ENCODE data around the gene USP6NL.

USP6NL gene

DNA sequence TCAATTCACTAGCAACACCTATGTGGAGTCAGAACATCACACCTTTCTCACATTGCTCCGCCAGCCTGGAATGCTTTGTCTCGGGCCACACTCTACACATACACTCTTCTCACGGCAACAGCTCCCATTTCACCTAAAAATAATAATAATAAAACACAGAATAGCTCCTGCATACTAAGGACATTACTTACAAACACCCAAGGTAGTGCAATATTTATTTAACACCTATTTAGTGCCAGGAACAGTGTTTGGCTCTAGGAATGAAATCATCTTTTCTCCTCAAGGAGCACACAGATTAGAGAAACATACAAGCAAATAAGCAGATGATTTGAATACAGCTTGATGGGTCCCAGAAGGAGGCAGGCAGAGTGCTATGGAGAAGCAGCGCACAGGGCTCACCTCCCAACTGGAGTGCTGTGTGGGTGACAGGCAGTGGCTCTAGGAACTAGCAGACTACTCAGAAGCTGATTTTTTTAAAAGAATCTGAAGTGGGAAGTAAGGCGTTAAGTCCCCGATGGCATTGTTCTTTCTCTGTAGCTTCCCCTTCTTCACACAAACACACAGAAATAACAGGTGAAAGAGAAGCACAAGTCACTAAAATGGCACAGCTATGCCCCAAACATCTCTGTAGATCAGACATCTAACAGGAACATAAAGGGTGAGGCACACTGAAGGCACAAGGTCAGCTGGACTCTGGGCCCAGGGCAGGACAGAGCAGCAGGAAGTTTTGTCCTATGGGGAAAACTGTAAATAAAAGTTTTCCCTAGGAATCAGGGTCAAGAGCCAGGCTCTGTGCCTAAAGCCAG, 16.7 kb downstream of the USP6NL start:
- no peak for DNase-seq

DNA sequence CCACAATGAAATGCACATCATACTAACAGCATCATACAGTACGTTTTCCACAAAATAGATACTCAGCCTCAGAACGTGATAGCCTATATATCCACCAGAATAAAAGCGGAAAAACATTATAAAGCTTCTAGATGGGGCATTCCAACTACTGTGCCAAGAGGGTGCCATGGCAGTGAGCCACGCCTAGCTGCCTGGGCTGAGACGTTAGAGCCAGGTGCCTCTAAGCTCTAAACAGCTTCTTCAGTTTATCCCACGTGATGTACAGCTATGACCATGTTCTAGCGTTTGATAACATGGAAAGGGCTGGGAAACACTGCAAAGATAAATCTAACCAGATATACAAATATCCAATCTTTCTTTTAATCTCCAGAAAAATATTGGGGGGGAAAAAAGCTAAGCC, 17.8 kb downstream of the USP6NL start:
- no peak for DNase-seq

DNA sequence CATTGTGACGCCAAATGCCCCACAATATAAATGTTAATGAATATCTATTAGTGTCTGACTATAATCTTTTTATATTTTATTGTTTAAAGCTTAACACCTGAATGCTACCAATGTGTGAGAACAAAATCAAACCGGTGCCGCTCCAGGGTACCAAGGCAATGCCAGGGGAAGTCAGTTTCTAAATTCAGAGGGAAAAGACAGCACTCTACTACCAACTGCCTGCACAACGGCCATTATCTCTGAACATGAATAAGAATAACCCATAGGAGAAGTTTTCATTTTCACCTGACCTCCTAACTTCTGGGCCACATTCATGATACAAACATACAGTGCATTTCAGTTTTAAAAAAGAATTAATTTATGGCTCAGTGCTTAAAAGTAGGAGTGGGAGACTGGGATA, 21.7 kb downstream of the USP6NL start:
- DNase-seq, result no peak

DNA sequence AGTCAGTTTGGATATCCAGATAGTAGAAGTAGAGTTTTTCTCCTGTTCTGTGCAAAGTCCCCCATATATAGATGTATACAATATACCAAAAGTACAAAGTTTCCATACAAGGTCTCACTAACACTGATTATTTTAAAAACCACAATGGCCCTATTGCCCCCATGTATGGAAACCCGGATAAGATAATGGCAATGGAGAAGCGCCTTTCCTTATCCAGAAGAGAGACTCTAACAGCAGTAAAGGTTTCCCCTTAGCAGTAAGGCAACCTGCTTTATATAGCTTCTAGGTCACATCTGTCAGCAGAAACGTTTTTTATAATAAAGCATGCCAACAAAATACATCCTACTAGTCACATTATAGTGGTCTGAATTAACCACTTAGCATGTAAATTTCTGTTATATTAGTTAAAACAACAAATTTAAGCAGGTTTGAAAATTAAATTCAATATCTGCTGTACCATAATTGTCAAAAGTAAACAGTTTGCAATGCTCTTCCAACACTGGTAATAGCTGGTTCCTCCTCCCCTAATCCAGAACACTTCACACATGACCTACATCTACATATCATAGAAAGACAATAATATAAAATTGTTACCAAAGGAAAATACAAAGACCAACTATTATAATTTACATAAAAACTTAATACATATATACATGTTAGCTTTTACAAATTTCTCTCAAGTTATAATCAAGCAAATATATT, 22.4 kb downstream of the USP6NL start:
- no peak for DNase-seq

DNA sequence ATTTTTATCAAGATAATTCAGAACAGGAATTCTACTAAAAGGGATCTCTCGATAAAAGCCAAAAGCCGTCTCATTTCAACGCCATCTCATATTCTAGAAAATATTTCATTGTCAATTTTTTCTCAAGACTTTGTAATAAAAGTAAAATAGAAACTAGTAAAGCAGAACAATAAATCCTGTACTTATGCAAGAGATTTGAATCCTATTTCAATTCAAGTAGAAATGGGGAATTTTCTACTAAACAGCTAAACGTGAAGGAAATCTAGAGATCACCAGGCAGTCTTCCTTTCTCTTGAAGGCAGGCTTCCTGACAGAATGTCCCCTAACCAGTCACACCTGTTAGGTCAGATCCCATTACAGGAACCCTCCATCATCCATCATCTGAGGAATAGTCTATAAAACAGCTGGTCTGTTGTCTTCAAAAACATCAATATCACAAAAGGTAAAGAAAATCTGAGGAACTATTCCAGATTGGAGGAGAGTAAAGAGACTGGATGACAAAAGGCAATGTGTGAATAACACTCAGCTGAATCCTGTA, 23.7 kb downstream of the USP6NL start:
- no peak for DNase-seq

DNA sequence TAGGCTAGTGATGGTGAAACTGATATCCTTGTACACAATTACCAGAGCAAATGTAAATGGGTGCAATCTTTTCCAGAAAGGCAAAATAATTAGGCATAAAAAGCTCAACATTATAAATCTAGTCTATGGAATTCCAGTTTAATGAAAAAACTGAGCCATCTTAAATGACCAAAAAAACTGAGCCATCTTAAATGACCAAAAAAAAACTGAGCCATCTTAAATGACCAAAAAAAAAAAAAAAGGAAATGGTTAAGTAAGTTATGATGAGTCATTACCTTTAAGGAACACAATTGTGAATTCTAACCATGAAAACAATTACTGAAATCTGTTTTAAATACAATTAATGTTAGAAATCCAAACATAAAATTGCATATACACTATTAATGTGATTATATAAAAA, 25.3 kb downstream of the USP6NL start:
- DNase-seq, result no peak

DNA sequence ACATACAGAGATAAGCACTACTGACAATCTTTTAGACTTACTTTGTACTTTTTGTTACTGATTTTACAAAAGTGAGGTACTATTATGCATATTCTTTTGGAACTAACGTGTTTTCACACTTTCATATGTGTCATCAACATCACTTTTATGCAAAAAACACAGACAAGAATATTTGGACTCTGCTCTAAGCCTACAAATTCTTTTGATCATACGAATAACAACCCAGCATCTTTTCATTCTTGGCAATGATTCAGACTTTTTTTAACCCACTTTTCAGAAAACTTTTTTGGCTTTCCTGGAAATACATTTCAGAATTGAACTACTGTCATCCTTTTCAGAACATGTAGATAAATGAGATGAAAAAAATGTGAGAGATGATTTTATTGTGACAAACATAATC, 30.2 kb downstream of the USP6NL start:
- no peak for DNase-seq

DNA sequence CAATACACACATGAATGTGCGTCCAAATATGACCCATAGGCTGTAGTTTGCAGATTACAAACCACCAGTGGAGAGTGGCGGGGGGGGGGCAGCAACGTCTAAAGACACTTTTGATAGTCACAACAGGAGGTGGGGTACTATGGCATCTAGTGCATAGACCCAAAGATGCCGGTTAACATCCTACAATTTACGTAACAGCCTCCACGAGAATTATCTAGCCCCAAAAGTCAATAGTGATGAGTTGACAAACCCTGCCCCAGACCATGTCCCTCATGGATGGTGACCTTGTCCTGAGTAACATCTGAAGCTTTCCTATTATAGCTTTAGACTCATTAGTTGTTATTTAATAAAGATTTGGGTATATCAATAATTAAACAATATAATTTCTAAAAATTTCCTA, 31.6 kb downstream of the USP6NL start:
- DNase-seq, result no peak

DNA sequence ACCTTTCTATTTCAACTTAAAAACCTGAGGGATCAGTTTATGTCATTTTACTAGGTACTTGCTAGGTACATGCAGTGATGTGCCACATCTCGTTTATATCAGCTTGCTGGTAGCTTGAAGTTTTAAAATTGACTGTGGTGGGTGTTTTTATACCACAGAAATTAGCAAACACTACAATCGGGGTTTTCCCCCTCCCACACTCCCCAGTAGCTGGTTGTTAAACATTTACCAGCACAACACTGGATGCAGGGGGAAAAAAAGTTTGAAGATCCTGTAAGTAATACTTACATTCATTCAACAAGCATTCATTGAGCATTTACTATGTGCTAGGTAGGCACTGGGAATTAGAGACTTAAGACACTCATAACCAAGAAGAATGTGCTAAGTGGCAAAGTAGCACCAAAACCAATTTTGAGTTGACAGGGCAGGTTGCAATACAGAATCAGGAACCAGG, 32.6 kb downstream of the USP6NL start:
- no peak for DNase-seq

DNA sequence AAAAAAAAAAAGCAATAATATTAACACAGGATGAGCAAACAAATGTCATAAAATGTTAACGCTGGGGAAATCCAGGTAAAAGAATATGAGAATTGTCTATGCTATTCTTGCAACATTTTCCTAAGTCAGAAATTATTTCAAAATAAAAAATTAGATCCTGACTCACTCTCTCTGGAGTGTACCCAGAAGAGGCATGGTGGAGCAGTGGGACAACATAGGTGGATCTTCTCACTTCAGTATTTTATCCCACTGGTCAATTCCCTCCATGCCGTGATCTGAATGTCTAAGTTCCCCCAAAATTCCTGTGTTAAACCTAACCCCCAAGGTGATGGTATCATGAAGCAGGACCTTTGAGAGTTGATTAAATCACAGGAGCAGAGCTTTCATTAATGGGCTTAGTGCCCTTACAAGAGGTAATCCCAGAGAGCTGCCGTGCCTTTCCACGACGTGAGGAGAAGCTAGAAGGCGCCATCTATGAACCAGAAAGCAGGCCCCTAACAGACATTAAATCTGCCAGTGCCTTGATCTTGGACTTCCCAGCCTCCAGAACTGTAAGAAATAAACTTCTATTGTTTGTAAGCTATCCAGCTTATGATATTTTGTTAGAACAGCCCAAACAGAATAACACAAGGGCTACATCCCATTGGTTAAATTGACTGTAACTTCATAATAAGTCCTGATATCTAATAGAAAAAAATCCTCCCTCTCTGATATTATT, 35.2 kb downstream of the USP6NL start:
- DNase-seq, result no peak

DNA sequence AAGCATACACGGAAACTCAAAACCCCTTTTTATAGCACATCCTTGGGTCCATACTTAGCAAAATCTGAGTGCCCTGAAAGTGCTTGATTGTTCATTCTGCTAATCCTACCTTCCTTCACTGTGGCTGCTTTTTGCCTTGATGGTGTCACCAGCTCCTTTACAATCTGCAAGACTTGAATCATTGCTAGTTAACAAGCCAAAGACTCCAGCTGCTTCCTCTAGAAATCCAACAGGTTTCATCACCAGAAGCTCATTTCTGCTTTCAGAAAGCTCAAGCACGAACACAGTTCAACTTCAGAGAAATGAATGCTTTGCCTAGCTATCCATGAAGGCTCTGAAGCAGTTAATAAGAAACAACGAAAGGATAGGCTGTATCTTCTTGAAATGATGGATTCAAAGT, 38.0 kb downstream of the USP6NL start:
- peak in 1 of 56 donors; percentile 3 for DNase-seq

DNA sequence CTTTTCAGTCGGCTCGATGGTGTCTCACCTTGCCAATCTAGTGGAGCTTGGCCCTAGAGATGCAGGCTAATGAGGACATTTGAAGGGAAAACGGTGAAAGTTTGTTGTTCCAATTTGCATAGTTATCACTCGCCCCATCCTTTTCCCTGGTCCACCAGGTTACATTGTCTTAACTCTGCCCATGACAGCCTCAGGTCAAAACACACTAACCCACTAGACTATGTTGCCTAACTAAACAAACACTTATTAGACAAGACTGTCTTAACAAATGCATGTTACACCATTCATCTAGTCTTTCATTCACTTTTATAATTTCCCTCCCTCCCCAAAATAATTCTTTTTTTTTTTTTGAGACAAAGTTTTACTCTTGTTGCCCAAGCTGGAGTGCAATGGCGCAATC, 40.7 kb downstream of the USP6NL start:
- no peak for DNase-seq

DNA sequence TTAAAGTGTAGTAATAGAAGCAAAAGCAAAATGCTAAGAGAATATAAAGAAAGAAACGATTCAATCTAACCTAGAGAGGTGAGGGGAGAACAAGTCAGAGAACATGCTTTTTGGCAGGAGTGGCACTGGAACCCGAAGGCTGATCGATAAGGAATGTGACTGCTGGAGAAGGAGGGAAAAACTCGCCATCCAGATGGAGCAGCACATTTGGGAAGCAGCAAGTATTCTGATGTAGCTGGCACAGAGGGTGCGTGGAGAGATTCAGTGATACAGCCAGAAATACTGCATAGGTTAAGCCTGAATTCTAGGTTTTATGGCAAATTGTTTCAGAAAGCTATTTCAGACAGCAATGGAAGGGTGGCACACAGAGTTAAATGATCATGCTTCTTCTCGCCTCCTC, 42.0 kb downstream of the USP6NL start:
- no peak for DNase-seq

DNA sequence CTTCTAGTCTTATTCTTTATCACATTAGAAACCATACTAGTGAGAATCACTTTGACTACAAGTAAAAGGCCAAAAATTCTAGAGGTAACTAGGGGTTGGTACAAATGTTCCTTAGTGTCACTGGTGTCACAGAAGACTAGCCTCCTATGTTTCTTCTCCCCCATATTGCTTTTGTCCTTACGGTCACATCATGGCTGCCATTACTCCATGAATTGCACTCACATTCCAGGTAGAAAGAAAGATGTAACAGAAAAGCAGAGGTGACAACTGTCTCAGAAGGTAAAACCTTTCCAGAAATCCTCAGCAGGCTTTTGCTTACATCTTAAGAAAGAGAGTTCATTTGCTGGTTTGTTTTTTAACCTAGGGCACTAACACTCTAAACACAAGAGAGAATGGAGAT, 42.9 kb downstream of the USP6NL start:
- DNase-seq, result no peak

DNA sequence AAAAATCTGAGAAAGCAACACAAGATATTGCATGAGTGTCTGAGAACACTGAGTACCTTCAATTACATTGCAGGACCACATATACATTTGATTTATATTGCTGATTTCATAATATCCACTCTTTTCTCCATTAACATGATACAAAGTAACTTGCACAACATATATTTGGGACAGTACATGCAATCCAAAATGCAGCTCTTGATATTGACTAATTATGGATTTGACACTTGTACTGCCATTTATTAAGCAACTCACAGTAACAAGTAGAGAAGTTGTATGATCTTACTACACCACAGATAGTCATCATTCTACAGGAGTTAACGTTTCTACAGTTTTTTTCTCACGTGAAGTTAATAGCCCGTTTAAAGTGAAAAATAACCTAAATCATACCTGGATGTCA, 46.7 kb downstream of the USP6NL start:
- no peak for DNase-seq

DNA sequence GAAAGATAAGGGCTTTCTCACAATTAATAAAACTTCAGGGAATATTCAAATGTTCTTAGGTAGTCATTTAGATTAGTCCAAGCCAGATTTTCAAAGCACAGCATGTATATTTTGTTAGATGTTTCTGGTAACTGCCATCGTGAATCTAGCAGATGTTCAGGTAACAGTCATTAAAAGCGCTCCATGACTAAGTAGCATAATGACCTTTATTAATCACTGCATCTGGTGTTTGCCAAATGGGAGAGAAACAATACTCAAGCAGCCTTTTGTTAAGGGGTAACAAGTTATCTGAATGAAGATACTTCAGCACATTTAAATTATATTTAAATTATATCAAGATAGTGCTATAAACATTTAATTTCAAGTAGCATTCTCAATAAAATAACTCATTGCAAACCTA, 47.5 kb downstream of the USP6NL start:
- no peak for DNase-seq

DNA sequence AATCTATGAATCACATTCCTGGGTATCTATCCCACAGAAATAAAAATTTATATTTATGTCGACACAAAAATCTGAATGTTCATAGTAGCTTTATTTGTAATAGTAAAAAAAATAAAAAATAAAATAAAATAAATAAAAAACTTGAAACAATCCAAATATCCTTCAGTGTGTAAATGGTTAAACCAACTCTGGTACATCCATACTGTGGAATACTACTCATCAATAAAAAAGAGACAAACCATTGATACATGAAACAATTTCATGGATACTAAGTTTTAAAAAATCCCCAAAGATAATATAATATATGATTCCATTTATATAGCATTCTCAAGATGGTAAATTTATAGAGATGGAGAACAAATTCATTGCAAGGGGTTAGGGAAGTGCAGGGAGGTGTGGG, 48.6 kb downstream of the USP6NL start:
- DNase-seq, result no peak

DNA sequence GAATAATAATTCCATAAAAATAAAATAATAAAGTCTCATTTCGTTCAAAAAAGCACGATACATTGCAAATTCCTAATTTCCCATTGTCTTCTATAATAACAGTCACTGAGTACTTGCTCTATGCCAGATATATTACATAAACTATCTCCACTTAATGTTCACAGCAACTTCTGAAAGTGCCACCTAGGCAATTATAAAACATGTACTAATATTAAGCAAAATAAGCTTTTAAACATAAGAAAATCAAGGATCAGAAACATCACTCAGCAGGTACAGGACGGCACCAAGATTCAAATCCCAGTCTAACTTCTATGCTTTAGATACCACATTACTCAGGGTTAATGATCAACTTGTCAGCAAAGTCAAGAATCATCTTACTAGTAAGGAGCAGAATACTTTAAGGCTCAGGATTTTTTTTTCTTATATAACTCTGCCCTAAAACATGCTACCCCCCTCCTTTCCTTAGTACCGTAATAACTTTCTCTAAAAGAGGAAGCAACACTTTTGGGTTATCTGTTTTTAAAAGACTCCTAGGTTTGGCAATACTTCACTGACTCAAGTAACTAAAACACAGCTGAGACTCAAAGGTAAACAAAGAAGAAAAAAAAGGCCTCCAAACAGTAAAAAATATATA, 51.3 kb downstream of the USP6NL start:
- no peak for DNase-seq

DNA sequence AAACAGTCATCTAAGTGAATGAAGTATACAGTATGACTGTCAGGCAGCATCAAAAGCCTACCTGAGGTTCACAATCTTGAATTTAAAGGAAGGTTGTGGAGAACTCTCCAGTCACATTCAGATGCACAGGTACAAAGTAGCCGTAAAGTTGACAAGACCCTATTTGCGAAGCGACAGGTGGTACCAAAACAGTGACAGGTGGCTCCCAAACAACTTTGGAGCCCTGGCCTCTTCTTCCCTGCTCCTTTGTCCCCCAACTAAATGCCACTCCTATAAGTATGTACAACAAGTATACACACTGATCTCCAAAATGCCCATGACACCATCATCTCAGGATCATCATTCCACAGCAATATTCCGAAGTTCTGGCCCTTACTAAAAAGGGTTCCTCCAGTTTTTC, 53.5 kb downstream of the USP6NL start:
- no peak for DNase-seq

DNA sequence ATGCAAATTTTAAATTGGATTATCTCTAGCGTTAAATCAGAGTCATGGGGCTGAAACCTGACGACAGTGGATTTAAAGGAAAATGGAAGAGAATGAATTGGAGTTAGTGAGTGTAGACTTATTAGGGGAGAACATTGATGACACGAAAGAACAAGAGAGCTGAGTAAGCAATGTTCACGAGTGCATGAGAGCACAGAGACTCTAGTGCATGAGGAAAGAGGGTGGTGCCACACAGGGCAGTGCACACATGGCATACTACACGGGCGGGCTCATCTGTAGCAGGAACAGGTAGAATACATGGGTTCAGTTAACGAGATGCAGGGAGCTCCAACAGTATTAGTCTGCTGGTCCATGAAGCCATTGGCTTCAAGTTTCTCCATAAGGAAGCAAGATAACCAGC, 53.9 kb downstream of the USP6NL start:
- no peak for DNase-seq

DNA sequence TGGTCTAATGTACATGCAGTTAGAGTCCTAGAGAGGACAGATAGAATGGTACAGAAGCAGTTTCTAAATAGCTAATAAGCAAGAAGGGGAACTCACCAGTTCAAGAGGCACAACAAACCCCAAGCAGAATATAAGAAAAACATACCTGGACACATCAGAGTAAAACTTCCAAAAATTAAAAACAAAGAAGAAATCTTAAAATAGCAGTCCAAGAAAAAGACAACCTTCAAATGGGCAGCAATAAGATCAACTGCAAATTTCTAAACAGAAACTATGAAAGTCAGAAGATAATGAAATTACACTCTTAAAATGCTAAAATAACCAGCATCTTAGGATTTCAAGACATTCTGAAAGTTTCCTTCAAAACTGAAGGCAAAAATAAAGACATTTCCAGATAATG, 55.9 kb downstream of the USP6NL start:
- DNase-seq, result no peak

Data from nucleus accumbens (tissue), 56 donors.